ENCODE data around the gene TMEM170A.
"Not testable (repeated sequence)": the region's sequence is repeated elsewhere in the genome, so short reads cannot be mapped to it uniquely, and the experiment has no call there.

Gene TMEM170A

GRCh38 chr16:75479421-75479990 lies 15.0 kb upstream of the TMEM170A start:
- DNase-seq = no peak

- DNase-seq = no peak
These were observed 14.2 kb upstream of the TMEM170A start for GRCh38 chr16:75478480-75479345.

- DNase-seq = no peak
These were observed 13.4 kb upstream of the TMEM170A start for GRCh38 chr16:75477680-75478473.

GRCh38 chr16:75476817-75477216 lies 12.3 kb upstream of the TMEM170A start:
- no peak for DNase-seq

- no peak for DNase-seq
These were observed 10.9 kb upstream of the TMEM170A start for GRCh38 chr16:75475420-75475847.

- no peak for DNase-seq
These were observed 8.7 kb upstream of the TMEM170A start for GRCh38 chr16:75472908-75473877.

GRCh38 chr16:75471723-75472633 lies 7.5 kb upstream of the TMEM170A start:
- peak; percentile 54 for DNase-seq

- no peak for DNase-seq
These were observed 2.3 kb upstream of the TMEM170A start for GRCh38 chr16:75466760-75467159.

GRCh38 chr16:75463389-75464121 lies 934 bp downstream of the TMEM170A start:
- DNase-seq = peak; percentile 10

GRCh38 chr16:75462806-75463205 lies 1.7 kb downstream of the TMEM170A start:
- DNase-seq = no peak

- DNase-seq = no peak
These were observed 2.9 kb downstream of the TMEM170A start for GRCh38 chr16:75461575-75461974.

GRCh38 chr16:75460446-75460845 lies 4.0 kb downstream of the TMEM170A start:
- DNase-seq = peak; percentile 6

- DNase-seq = no peak
These were observed 4.8 kb downstream of the TMEM170A start for GRCh38 chr16:75459691-75460090.

- DNase-seq = no peak
These were observed 6.0 kb downstream of the TMEM170A start for GRCh38 chr16:75458439-75458838.

- DNase-seq = no peak
These were observed 6.5 kb downstream of the TMEM170A start for GRCh38 chr16:75458029-75458428.

- no peak for DNase-seq
These were observed 6.9 kb downstream of the TMEM170A start for GRCh38 chr16:75457485-75458021.

GRCh38 chr16:75456971-75457370 lies 7.5 kb downstream of the TMEM170A start:
- DNase-seq = no peak

GRCh38 chr16:75456486-75456885 lies 8.0 kb downstream of the TMEM170A start:
- not testable (repeated sequence) for DNase-seq

GRCh38 chr16:75455677-75456076 lies 8.8 kb downstream of the TMEM170A start:
- DNase-seq = no peak
